Measurements from ENCODE around the gene CPB2. TPM values are rescaled to one million over a fixed set of nuclear protein-coding genes. Genes with fewer than 3 reads are reported as not detected.

CPB2 gene
- total and polyA plus RNA-seq, 2 of the 8 experiments (the other 6 are each of a cell fraction or from before 2014, with no cell fraction given), result not detected

GRCh38 chr13:46103037-46103436, 1.8 kb downstream of the CPB2 start:
- Histone ChIP-seq H3K27me3 (replicated peaks in 1 of 4; ENCODE audit: control insufficient read depth in 3 of 4, extremely low read depth in 1 of 4, insufficient read depth in 3 of 4, low read length in 3 of 4) (no peaks in the 10 kb centered on the region), H3K56ac (replicated peaks; ENCODE audit: insufficient read length, low read depth, low read length) (no peak overlapping the region), H2BK20ac (ENCODE audit: low read length) (no peak overlapping the region), H3K14ac (ENCODE audit: insufficient read length) (no peak overlapping the region), H2AFZ (ENCODE audit: low read length) (no peak overlapping the region), H3K4me2 (ENCODE audit: insufficient read depth in 1 of 2, low read depth in 2 of 2, low read length in 2 of 2) (no peak overlapping the region), H2BK15ac (ENCODE audit: low read length) (no peak overlapping the region), H2BK120ac (replicated peaks; ENCODE audit: low read depth, low read length) (no peak overlapping the region), H4K5ac (ENCODE audit: insufficient read length, low read depth, low read length) (no peak overlapping the region), H3K79me1 (ENCODE audit: low read depth, low read length) (no peaks in the 10 kb centered on the region), H3K23me2 (ENCODE audit: low read depth, low read length) (no peaks in the 10 kb centered on the region), H4K20me1 (replicated peaks in 1 of 2; ENCODE audit: control insufficient read depth in 1 of 2, insufficient read depth in 2 of 2, low read length in 2 of 2) (no peaks in the 10 kb centered on the region), H3K27ac (ENCODE audit: low read depth, low read length) (no peak overlapping the region), H4K8ac (ENCODE audit: extremely low read depth, insufficient read depth, low read length) (no peak overlapping the region), H3K23ac (ENCODE audit: insufficient read length) (no peak overlapping the region), H3K18ac (ENCODE audit: extremely low read depth, low read length) (no peak overlapping the region), H2BK12ac (ENCODE audit: low read depth, low read length) (no peak overlapping the region), H2AK5ac (ENCODE audit: low read depth, low read length) (no peak overlapping the region), H3K9me3 (ENCODE audit: insufficient read depth in 2 of 2, low read depth in 1 of 2, low read length in 1 of 2) (no peaks in the 10 kb centered on the region), H3K4me1 (replicated peaks in 1 of 4; ENCODE audit: control insufficient read depth in 3 of 4, insufficient read depth in 4 of 4, low read length in 3 of 4) (no peaks in the 10 kb centered on the region), H3K9ac (replicated peaks in 1 of 4; ENCODE audit: extremely low read depth in 1 of 4, low read depth in 3 of 4, low read length in 3 of 4) (no peak overlapping the region), H3K4ac (replicated peaks; ENCODE audit: insufficient read length, low read depth, low read length) (no peak overlapping the region), H3K79me2 (ENCODE audit: control insufficient read depth in 1 of 2, insufficient read depth in 2 of 2, low read length in 2 of 2) (no peaks in the 10 kb centered on the region), H3K4me3 (ENCODE audit: extremely low read depth in 1 of 4, insufficient read depth in 2 of 4, low read depth in 3 of 4, low read length in 4 of 4) (no peak overlapping the region), H4K91ac (replicated peaks; ENCODE audit: insufficient read length, low read length) (no peak overlapping the region), H3K36me3 (ENCODE audit: control insufficient read depth in 2 of 4, insufficient read depth in 4 of 4, low read length in 3 of 4) (no peaks in the 10 kb centered on the region), H2BK5ac (ENCODE audit: low read depth, low read length) (no peak overlapping the region)
- DNase-seq (ENCODE audit: low read depth in 1 of 2, low spot score in 2 of 2) (no peak), FAIRE-seq (no peak)
- WGBS, 2 experiments (ENCODE audit: extremely low coverage in 1 of 2, insufficient coverage in 1 of 2, insufficient read length in 1 of 2, insufficient replicate concordance in 2 of 2, low coverage in 1 of 2, low lambda C conversion rate in 2 of 2, missing lambda C conversion rate in 1 of 2), result 90% methylated on average over 7 of the region's 7 CpGs; no CpG with 5 or more reads in 1 of the 2 experiments
- ChIA-PET CTCF (ENCODE audit: partially characterized antibody) (interaction anchor here (1.3 kb wide), 1 partner anchor 11 kb away, joined by 4 read pairs; no protein-coding TSS in a partner anchor), POLR2A (ENCODE audit: partially characterized antibody) (no interaction called here)
- TF ChIP-seq RBBP5 (IDR thresholded peaks at IDR 0.05; ENCODE audit: borderline replicate concordance, low read depth, low read length), result no peak

Measured in H1 (cell line).